T47D (cell line): ENCODE data around the gene CCN2.
A peak's percentile ranks its signal among the peaks of the same experiment; 100 is the strongest.

Source experiments
- DNase-seq, 2 experiments: peaks; one replicate each; pipeline versions ENCODE4 v3.0.0 to v3.0.0-alpha.2; 2011 to 2012; ENCODE audit warnings: low read depth in 1 of 2, low spot score in 1 of 2
- JUND ChIP-seq: IDR thresholded peaks from 2 replicates; pipeline ENCODE4 v1.6.1; 2012; ENCODE audit warnings: low read depth
- in situ Hi-C: cut with HindIII; loops from 2 replicates; pipeline ENCODE4 v1.10.0; 2016; ENCODE audit warnings: low sequenced_read_pairs, low pct_unique_long_range_greater_than_20kb

The CCN2 gene

GRCh38 chr6:131980338-131980790, 29.2 kb upstream of the CCN2 start:
- in situ Hi-C loops, result no loop called here
- no peak for TF ChIP-seq JUND
- DNase-seq, result no peak

- in situ Hi-C loops, result no loop called here
These were observed 28.6 kb upstream of the CCN2 start for GRCh38 chr6:131979515-131980337.

GRCh38 chr6:131978522-131978921, 27.4 kb upstream of the CCN2 start:
- no peak for TF ChIP-seq JUND
- in situ Hi-C loops, result no loop called here
- no peak for DNase-seq

More at GRCh38 chr6:131979515-131980337, 28.6 kb upstream of the CCN2 start:
- DNase-seq, result no peak
- no peak for TF ChIP-seq JUND

DNA sequence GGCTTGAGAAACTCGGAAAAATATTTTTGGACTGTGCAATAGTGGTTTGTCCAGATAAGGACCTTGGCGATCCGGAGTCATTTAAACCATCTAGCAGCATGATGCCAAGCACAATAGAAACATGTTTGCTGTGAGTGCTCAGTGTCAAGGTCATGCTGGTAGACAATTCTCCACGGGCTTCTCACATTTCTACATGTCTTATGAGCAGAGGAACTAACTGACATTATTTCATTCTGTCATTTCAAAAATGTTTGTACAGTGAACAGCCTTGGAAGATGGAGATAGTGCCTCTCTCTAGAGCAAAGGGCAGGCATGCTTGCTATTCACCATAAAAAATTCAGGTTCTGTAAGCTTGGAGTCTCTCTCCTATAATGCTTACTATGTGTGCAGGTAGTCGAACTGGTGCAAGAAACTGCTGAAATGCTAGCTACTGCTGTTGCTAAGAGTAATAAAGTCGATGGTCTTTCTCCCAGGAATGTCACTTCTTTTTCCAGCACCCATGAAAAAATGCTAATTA, 25.4 kb upstream of the CCN2 start:
- in situ Hi-C loops, result no loop called here
- TF ChIP-seq JUND, result no peak
- DNase-seq, result peak in 1 of 2 experiments; percentile 12

DNA sequence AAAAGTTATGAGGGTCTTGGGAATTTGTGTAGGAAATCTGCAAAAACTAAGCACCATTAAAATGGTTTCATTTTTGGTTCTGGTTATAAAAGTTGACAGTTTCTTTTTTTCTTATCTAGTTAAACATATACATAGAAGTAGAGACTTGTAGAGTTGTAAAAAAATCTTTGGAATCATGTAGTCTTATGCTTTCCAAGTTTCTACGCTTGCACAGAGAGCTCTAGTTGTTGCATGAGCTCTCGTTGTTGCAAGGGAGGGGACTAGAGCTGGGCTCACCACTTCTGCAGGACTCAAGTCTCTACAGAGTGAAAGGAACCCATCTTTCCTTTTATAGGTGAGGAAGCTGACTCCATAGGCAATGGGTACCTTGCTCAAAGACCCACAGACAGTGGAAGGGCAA, 21.6 kb upstream of the CCN2 start:
- TF ChIP-seq JUND, result no peak

GRCh38 chr6:131970076-131970859, 19.1 kb upstream of the CCN2 start:
- TF ChIP-seq JUND, result no peak
- in situ Hi-C loops, result no loop called here
- DNase-seq, result no peak

More for the DNA sequence above, 21.6 kb upstream of the CCN2 start:
- DNase-seq, result no peak
- in situ Hi-C loops, result no loop called here

- in situ Hi-C loops, result no loop called here
- no peak for DNase-seq
- TF ChIP-seq JUND, result no peak
These were observed 17.5 kb upstream of the CCN2 start for GRCh38 chr6:131968656-131969055.

DNA sequence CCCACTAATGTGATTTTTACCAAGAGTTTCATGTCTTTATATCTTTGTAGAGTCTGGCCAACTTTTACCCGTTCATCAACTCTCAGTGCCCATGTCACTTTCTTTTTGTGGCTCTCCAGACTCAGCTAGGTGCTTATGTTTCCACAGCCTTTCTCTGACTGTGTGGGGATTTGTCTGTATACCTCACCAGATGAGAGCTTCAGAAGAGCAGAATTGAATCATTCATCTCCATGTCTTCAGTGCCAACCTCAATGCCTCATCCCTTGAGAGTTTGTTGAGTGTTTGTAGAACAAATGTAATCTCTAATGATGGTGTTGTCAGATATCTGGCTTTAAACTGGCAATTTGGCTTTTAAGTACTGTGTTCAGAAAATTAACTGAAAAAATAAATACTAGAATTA, 16.8 kb upstream of the CCN2 start:
- DNase-seq, result no peak
- in situ Hi-C loops, result no loop called here
- TF ChIP-seq JUND, result no peak

- TF ChIP-seq JUND, result no peak
- no peak for DNase-seq
- in situ Hi-C loops, result no loop called here
These were observed 15.3 kb upstream of the CCN2 start for GRCh38 chr6:131966443-131966842.

GRCh38 chr6:131963063-131963462, 11.9 kb upstream of the CCN2 start:
- no peak for TF ChIP-seq JUND
- in situ Hi-C loops, result no loop called here
- DNase-seq, result no peak

- in situ Hi-C loops, result no loop called here
- no peak for DNase-seq
- no peak for TF ChIP-seq JUND
These were observed 9.4 kb upstream of the CCN2 start for GRCh38 chr6:131960371-131961133.
